Measurements from ENCODE around the gene GATA5.

DNA sequence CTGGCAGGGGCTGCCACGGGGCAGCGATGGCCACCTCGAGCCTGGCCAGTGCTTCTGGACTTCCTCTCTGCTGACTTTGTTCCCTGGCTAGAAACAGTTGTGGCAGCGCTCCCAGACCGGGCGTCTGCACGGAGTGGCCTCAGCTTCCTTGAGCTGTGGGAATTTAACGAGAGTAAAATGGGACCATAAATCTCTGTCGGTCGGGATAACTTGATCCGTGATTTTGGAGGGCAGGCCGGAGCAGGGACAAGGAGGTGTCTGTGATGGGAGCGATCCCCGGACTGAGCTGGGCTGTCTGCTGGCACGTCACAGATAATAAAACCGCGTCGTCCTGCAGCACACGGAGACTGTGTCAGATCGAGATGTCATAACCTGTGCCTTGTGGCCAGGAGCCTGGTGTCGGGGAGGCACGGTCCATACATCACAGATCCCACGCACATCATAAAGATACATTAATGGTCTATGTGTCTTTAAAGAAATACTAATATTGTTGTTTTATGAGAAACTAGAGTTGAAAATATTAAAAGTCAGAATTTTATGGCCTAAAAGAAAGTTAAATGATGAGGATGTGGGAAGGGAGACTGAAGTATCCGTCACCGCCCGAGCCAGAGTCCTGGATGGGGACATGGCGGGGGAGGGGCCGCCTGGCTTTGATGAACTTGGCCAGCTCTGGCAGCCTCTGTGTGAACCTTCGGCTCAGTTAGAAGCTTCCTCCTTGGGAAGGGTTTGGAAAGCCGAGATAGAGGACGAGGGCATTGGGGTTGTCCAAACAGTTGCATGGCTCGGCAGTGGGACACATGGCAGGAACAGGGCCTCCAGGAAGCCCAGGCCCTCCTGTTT lies 41.9 kb downstream of the GATA5 start:
- TF ChIP-seq POLR2A (IDR thresholded peaks at IDR 0.05): no peak
- TF ChIP-seq, protein P1, sequence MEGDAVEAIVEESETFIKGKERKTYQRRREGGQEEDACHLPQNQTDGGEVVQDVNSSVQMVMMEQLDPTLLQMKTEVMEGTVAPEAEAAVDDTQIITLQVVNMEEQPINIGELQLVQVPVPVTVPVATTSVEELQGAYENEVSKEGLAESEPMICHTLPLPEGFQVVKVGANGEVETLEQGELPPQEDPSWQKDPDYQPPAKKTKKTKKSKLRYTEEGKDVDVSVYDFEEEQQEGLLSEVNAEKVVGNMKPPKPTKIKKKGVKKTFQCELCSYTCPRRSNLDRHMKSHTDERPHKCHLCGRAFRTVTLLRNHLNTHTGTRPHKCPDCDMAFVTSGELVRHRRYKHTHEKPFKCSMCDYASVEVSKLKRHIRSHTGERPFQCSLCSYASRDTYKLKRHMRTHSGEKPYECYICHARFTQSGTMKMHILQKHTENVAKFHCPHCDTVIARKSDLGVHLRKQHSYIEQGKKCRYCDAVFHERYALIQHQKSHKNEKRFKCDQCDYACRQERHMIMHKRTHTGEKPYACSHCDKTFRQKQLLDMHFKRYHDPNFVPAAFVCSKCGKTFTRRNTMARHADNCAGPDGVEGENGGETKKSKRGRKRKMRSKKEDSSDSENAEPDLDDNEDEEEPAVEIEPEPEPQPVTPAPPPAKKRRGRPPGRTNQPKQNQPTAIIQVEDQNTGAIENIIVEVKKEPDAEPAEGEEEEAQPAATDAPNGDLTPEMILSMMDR (IDR thresholded peaks at IDR 0.05): no peak

All from ovary (tissue), 3 donors.